ENCODE results near the gene CYP11A1. TPM values are rescaled to one million over a fixed set of nuclear protein-coding genes. Genes with fewer than 3 reads are reported as not detected.

Gene CYP11A1
- total and polyA plus RNA-seq, 4 donors, result 0.15 to 0.97 (median 0.69) TPM

- no peaks in the 10 kb centered on the region for H3K27me3 ChIP-seq (ENCODE audit: control insufficient read depth in 3 of 3, insufficient read depth in 3 of 3, low read length in 2 of 3)
- no peak overlapping the region for H3K27ac ChIP-seq (ENCODE audit: low read depth in 1 of 2, low read length in 1 of 2)
- no peak for ATAC-seq (ENCODE audit: insufficient read depth, low FRiP score)
- H3K9me3 ChIP-seq (ENCODE audit: control insufficient read depth in 4 of 4, insufficient read depth in 3 of 4, low read length in 3 of 4), result no peaks in the 10 kb centered on the region
- no peak overlapping the region for H3K9ac ChIP-seq (ENCODE audit: insufficient read depth in 1 of 2, low read length in 2 of 2)
- WGBS, 2 donors, result 82 to 87% methylated on average over 10 of the region's 10 CpGs
- H3K4me1 ChIP-seq (ENCODE audit: control insufficient read depth in 5 of 5, insufficient read depth in 5 of 5, low read length in 5 of 5), result peaks cover 0 to 6% (median 4%) of the 10 kb centered on the region in 5 donors
- no peak for TF ChIP-seq CTCF (IDR thresholded peaks at IDR 0.05; ENCODE audit: control extremely low read depth, extremely low read depth)
- H3K36me3 ChIP-seq (ENCODE audit: control insufficient read depth in 4 of 4, insufficient read depth in 4 of 4, low read length in 4 of 4), result no peaks in the 10 kb centered on the region
- no peak overlapping the region for H3K4me3 ChIP-seq
- no peak for DNase-seq
These were observed 28.6 kb upstream of the CYP11A1 start for GRCh38 chr15:74396146-74396438.

- TF ChIP-seq CTCF (IDR thresholded peaks at IDR 0.05; ENCODE audit: control extremely low read depth, extremely low read depth), result no peak
- ATAC-seq (ENCODE audit: insufficient read depth, low FRiP score) (no peak), DNase-seq (no peak)
- H3K9ac ChIP-seq (ENCODE audit: insufficient read depth in 1 of 2, low read length in 2 of 2), result no peak overlapping the region
- H3K27ac ChIP-seq (ENCODE audit: low read depth in 1 of 2, low read length in 1 of 2), result no peak overlapping the region
- H3K4me1 ChIP-seq (ENCODE audit: control insufficient read depth in 5 of 5, insufficient read depth in 5 of 5, low read length in 5 of 5), result peaks cover 0 to 6% (median 4%) of the 10 kb centered on the region in 5 donors
- H3K27me3 ChIP-seq (ENCODE audit: control insufficient read depth in 3 of 3, insufficient read depth in 3 of 3, low read length in 2 of 3), result no peaks in the 10 kb centered on the region
- WGBS, 2 donors, result 87 to 94% methylated on average over 17 of the region's 17 CpGs
- no peak overlapping the region for H3K4me3 ChIP-seq
- no peaks in the 10 kb centered on the region for H3K36me3 ChIP-seq (ENCODE audit: control insufficient read depth in 4 of 4, insufficient read depth in 4 of 4, low read length in 4 of 4)
- no peaks in the 10 kb centered on the region for H3K9me3 ChIP-seq (ENCODE audit: control insufficient read depth in 4 of 4, insufficient read depth in 3 of 4, low read length in 3 of 4)
These were observed 28.1 kb upstream of the CYP11A1 start for GRCh38 chr15:74395319-74396145.

- WGBS, 2 donors, result 92 to 95% methylated on average over 11 of the region's 11 CpGs
- ATAC-seq (ENCODE audit: insufficient read depth, low FRiP score), result no peak
These were observed 26.8 kb upstream of the CYP11A1 start for GRCh38 chr15:74394090-74394846.

More at GRCh38 chr15:74394090-74394846, 26.8 kb upstream of the CYP11A1 start:
- DNase-seq, result no peak
- TF ChIP-seq CTCF (IDR thresholded peaks at IDR 0.05; ENCODE audit: control extremely low read depth, extremely low read depth), result no peak
- H3K9me3 ChIP-seq (ENCODE audit: control insufficient read depth in 4 of 4, insufficient read depth in 3 of 4, low read length in 3 of 4), result no peaks in the 10 kb centered on the region
- peaks cover 0 to 13% (median 5%) of the 10 kb centered on the region in 5 donors for H3K4me1 ChIP-seq (ENCODE audit: control insufficient read depth in 5 of 5, insufficient read depth in 5 of 5, low read length in 5 of 5)
- H3K27ac ChIP-seq (ENCODE audit: low read depth in 1 of 2, low read length in 1 of 2), result no peak overlapping the region
- H3K9ac ChIP-seq (ENCODE audit: insufficient read depth in 1 of 2, low read length in 2 of 2), result no peak overlapping the region
- H3K4me3 ChIP-seq, result no peak overlapping the region
- no peaks in the 10 kb centered on the region for H3K36me3 ChIP-seq (ENCODE audit: control insufficient read depth in 4 of 4, insufficient read depth in 4 of 4, low read length in 4 of 4)
- no peaks in the 10 kb centered on the region for H3K27me3 ChIP-seq (ENCODE audit: control insufficient read depth in 3 of 3, insufficient read depth in 3 of 3, low read length in 2 of 3)
